ENCODE data around the gene TMEM243. TPM values are rescaled to one million over a fixed set of nuclear protein-coding genes. Genes with fewer than 3 reads are reported as not detected.
A peak's percentile ranks its signal among the peaks of the same experiment; 100 is the strongest.

TMEM243 gene
- total RNA-seq, 1 donor from 2014 or later = 25.4 TPM

DNA sequence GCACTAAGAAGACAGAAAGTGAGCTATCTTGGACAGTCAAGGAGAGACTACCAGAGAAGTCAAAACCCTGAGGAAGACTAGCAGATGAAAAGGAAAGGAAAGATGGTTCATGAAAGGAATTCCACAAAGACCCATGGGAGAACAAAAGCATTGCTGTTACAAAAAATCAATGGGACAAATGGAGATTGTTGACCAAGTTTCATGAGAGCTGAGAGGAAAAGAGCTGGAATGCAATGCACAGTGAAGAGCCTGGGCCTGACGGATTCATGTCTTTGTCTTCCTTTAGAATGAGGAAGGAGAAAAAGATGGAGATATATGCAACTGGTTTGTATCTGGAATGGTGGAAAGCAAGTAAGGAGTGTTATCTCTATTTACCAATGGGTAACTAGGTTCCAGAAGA lies 17.3 kb downstream of the TMEM243 start:
- Histone ChIP-seq H3K9me3 (ENCODE audit: insufficient read depth, low read depth, low read length) (peaks cover 5% of the 10 kb centered on the region), H3K4me2 (ENCODE audit: low read length) (no peak overlapping the region), H3K79me2 (ENCODE audit: insufficient read depth, low read length) (peaks cover 62% of the 10 kb centered on the region), H3K27me3 (ENCODE audit: insufficient read depth, low read length) (no peaks in the 10 kb centered on the region), H3K4me1 (ENCODE audit: insufficient read depth, low read length) (peaks cover 6% of the 10 kb centered on the region), H3K4me3 (ENCODE audit: insufficient read depth, low read depth, low read length) (no peak overlapping the region), H4K20me1 (ENCODE audit: insufficient read depth, low read length) (peaks cover 52% of the 10 kb centered on the region), H2AFZ (ENCODE audit: low read depth, low read length) (no peak overlapping the region), H3K36me3 (ENCODE audit: insufficient read depth, low read length) (peaks cover 33% of the 10 kb centered on the region), H3K27ac (ENCODE audit: low read depth, low read length) (no peak overlapping the region), H3K9ac (ENCODE audit: low read length) (no peak overlapping the region)
- DNase-seq (ENCODE audit: low read depth) = no peak
- no peak for FAIRE-seq
- Mint-ChIP-seq H3K4me1 (ENCODE audit: low read depth, unreplicated experiment) (peaks cover 10% of the 10 kb centered on the region), H3K9me3 (ENCODE audit: unreplicated experiment) (peaks cover 18% of the 10 kb centered on the region), H3K4me3 (ENCODE audit: unreplicated experiment) (no peak overlapping the region), H3K36me3 (ENCODE audit: low read depth, unreplicated experiment) (peaks cover 31% of the 10 kb centered on the region), H3K27me3 (ENCODE audit: low read depth, unreplicated experiment) (no peaks in the 10 kb centered on the region), H3K27ac (ENCODE audit: unreplicated experiment) (no peak overlapping the region)
- TF ChIP-seq EZH2 (IDR thresholded peaks at IDR 0.05; ENCODE audit: insufficient read depth, low read length) = no peak
- TF ChIP-seq, protein P1, sequence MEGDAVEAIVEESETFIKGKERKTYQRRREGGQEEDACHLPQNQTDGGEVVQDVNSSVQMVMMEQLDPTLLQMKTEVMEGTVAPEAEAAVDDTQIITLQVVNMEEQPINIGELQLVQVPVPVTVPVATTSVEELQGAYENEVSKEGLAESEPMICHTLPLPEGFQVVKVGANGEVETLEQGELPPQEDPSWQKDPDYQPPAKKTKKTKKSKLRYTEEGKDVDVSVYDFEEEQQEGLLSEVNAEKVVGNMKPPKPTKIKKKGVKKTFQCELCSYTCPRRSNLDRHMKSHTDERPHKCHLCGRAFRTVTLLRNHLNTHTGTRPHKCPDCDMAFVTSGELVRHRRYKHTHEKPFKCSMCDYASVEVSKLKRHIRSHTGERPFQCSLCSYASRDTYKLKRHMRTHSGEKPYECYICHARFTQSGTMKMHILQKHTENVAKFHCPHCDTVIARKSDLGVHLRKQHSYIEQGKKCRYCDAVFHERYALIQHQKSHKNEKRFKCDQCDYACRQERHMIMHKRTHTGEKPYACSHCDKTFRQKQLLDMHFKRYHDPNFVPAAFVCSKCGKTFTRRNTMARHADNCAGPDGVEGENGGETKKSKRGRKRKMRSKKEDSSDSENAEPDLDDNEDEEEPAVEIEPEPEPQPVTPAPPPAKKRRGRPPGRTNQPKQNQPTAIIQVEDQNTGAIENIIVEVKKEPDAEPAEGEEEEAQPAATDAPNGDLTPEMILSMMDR (IDR thresholded peaks at IDR 0.05; ENCODE audit: insufficient read depth, low read depth, low read length) = no peak

DNA sequence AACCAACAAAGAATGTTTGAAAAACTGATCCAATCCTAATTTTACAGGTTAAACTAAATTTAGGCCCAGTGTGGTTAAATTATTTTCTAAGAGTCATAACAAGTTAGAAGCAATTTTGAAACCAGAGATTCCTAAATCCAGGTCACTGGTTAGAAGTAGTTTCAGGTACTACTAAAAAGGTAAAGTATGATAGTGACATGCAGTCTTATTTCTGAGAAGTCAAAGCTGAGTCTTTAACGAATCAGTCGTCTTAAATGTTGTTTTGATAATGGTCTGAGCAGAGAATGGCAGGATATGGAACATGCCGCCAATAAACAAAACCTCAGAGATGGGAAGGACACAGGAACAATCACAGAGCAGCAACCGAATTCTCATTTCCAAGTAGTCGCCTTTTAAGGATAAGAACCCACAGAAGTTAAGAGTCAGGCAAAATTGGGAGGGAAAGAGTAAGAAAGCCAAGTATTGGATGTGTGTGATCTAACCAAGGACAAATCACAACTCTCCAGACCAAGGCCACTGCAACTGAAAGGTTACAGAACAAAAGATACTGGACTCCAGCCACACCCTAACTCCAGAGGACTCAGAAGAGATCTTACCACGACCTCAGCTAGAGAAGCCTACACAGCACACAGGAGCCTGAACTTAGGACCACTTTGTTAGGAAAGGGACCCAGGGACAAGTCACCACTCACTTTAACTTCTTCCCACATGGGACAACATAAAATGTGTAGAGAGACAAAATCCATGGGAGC lies 19.7 kb downstream of the TMEM243 start:
- Histone ChIP-seq H3K4me1 (ENCODE audit: insufficient read depth, low read length) (no peaks in the 10 kb centered on the region), H3K36me3 (ENCODE audit: insufficient read depth, low read length) (peaks cover 55% of the 10 kb centered on the region), H3K4me2 (ENCODE audit: low read length) (no peak overlapping the region), H3K4me3 (ENCODE audit: insufficient read depth, low read depth, low read length) (no peak overlapping the region), H3K27ac (ENCODE audit: low read depth, low read length) (no peak overlapping the region), H3K27me3 (ENCODE audit: insufficient read depth, low read length) (no peaks in the 10 kb centered on the region), H4K20me1 (ENCODE audit: insufficient read depth, low read length) (peaks cover 44% of the 10 kb centered on the region), H3K79me2 (ENCODE audit: insufficient read depth, low read length) (peaks cover 56% of the 10 kb centered on the region), H2AFZ (ENCODE audit: low read depth, low read length) (no peak overlapping the region), H3K9me3 (ENCODE audit: insufficient read depth, low read depth, low read length) (peaks cover 3% of the 10 kb centered on the region), H3K9ac (ENCODE audit: low read length) (no peak overlapping the region)
- FAIRE-seq = no peak
- no peak for DNase-seq (ENCODE audit: low read depth)
- H3K9me3 Mint-ChIP-seq (ENCODE audit: unreplicated experiment) = peaks cover 9% of the 10 kb centered on the region
- peak overlapping the region; percentile 60 for H3K27ac Mint-ChIP-seq (ENCODE audit: unreplicated experiment)
- H3K27me3 Mint-ChIP-seq (ENCODE audit: low read depth, unreplicated experiment) = no peaks in the 10 kb centered on the region
- no peak overlapping the region for H3K4me3 Mint-ChIP-seq (ENCODE audit: unreplicated experiment)
- H3K4me1 Mint-ChIP-seq (ENCODE audit: low read depth, unreplicated experiment) = peaks cover 4% of the 10 kb centered on the region
- peaks cover 23% of the 10 kb centered on the region for H3K36me3 Mint-ChIP-seq (ENCODE audit: low read depth, unreplicated experiment)
- no peak for TF ChIP-seq EZH2 (IDR thresholded peaks at IDR 0.05; ENCODE audit: insufficient read depth, low read length)
- TF ChIP-seq, protein P1 (IDR thresholded peaks at IDR 0.05; ENCODE audit: insufficient read depth, low read depth, low read length) = no peak

DNA sequence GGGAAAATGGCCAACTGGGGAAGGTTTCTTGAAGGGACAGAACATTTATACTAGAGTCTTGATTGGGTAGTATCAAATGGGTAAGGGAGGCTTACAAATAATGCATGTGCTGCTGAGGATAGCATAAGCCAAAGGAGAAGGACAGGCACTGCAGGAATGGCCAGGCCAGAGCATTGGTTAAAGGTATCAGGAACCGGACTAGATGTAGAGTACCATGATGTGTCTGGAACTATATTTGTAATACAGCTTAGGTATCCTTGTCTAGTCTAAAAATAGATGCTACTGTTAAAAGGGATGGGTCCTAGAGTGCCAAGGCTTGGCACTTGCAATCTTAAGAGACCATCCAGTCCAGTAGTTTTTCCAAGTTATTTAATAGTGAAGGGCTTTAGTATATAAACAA lies 20.3 kb downstream of the TMEM243 start:
- Histone ChIP-seq H4K20me1 (ENCODE audit: insufficient read depth, low read length) (peaks cover 44% of the 10 kb centered on the region), H3K9ac (ENCODE audit: low read length) (no peak overlapping the region), H2AFZ (ENCODE audit: low read depth, low read length) (no peak overlapping the region), H3K79me2 (ENCODE audit: insufficient read depth, low read length) (peaks cover 50% of the 10 kb centered on the region), H3K27ac (ENCODE audit: low read depth, low read length) (no peak overlapping the region), H3K27me3 (ENCODE audit: insufficient read depth, low read length) (no peaks in the 10 kb centered on the region), H3K4me1 (ENCODE audit: insufficient read depth, low read length) (no peaks in the 10 kb centered on the region), H3K36me3 (ENCODE audit: insufficient read depth, low read length) (peaks cover 61% of the 10 kb centered on the region), H3K9me3 (ENCODE audit: insufficient read depth, low read depth, low read length) (no peaks in the 10 kb centered on the region), H3K4me2 (ENCODE audit: low read length) (no peak overlapping the region), H3K4me3 (ENCODE audit: insufficient read depth, low read depth, low read length) (no peak overlapping the region)
- Mint-ChIP-seq H3K9me3 (ENCODE audit: unreplicated experiment) (peaks cover 7% of the 10 kb centered on the region), H3K4me1 (ENCODE audit: low read depth, unreplicated experiment) (peaks cover 4% of the 10 kb centered on the region), H3K27me3 (ENCODE audit: low read depth, unreplicated experiment) (no peaks in the 10 kb centered on the region), H3K36me3 (ENCODE audit: low read depth, unreplicated experiment) (peaks cover 21% of the 10 kb centered on the region), H3K4me3 (ENCODE audit: unreplicated experiment) (no peak overlapping the region), H3K27ac (ENCODE audit: unreplicated experiment) (no peak overlapping the region)
- no peak for FAIRE-seq
- TF ChIP-seq, protein P1 (IDR thresholded peaks at IDR 0.05; ENCODE audit: insufficient read depth, low read depth, low read length) = no peak
- TF ChIP-seq EZH2 (IDR thresholded peaks at IDR 0.05; ENCODE audit: insufficient read depth, low read length) = no peak
- DNase-seq (ENCODE audit: low read depth) = no peak
